Measurements from ENCODE around the gene NUBPL.
"Not testable (repeated sequence)": the region's sequence is repeated elsewhere in the genome, so short reads cannot be mapped to it uniquely, and the experiment has no call there.

Gene NUBPL

DNA sequence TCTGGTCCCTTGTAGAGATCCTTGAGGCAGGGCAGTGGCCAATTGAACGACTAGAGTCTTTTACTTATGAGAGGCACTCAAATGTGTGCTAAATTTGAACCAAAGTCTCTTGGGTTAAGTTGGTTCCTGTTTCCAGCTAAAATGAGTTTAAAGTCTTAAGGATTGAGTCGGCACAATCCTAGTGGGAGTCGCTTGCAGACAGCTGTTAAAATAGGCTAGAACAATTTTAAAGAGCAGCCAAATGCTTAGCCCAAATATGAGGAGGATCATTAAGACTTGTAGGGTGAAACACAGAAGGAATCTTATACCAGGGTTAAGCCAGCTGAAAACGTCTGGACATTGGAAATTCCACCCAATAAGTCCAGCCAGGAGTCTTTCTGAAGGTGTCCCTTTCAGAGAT, 216.1 kb downstream of the NUBPL start:
- no peaks in the 10 kb centered on the region for H3K36me3 ChIP-seq (ENCODE audit: insufficient read depth, low read length)
- no peak overlapping the region for H3K4me2 ChIP-seq (ENCODE audit: low read length)
- H3K27me3 ChIP-seq (ENCODE audit: control insufficient read depth, insufficient read depth, low read length) = no peaks in the 10 kb centered on the region
- no peaks in the 10 kb centered on the region for H3K4me1 ChIP-seq (ENCODE audit: control insufficient read depth, insufficient read depth, low read length)
- H3K9ac ChIP-seq (ENCODE audit: low read depth, low read length) = no peak overlapping the region
- no peak overlapping the region for H3K4me3 ChIP-seq (ENCODE audit: low read length)
- H3K9me3 ChIP-seq (replicated peaks; ENCODE audit: low read length) = peaks cover 5% of the 10 kb centered on the region

GRCh38 chr14:31781578-31781977, 220.4 kb downstream of the NUBPL start:
- Histone ChIP-seq H3K4me1 (ENCODE audit: control insufficient read depth, insufficient read depth, low read length) (no peaks in the 10 kb centered on the region), H3K4me2 (ENCODE audit: low read length) (no peak overlapping the region), H3K4me3 (ENCODE audit: low read length) (no peak overlapping the region), H3K36me3 (ENCODE audit: insufficient read depth, low read length) (no peaks in the 10 kb centered on the region), H3K9me3 (replicated peaks; ENCODE audit: low read length) (peaks cover 5% of the 10 kb centered on the region), H3K9ac (ENCODE audit: low read depth, low read length) (no peak overlapping the region), H3K27me3 (ENCODE audit: control insufficient read depth, insufficient read depth, low read length) (no peaks in the 10 kb centered on the region)

DNA sequence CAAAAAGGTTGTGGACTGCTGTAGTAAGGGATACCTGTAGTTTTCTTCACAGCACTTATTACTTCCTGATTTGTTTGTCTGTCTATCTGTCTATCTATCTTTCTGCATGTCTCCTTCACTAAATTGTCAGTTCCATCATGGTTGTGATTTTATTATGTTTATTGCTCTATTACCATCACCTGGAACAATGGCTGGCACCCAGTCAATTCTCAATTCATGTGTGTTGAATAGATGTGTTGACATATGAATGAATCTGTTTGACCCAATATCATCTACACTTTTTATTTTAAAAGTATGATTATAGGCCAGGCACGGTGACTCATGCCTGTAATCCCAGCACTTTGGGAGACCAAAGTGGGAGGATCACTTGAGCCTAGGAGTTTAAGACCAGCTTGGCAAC, 224.4 kb downstream of the NUBPL start:
- Histone ChIP-seq H3K4me1 (ENCODE audit: control insufficient read depth, insufficient read depth, low read length) (no peaks in the 10 kb centered on the region), H3K9me3 (replicated peaks; ENCODE audit: low read length) (peaks cover 5% of the 10 kb centered on the region), H3K4me2 (ENCODE audit: low read length) (no peak overlapping the region), H3K36me3 (ENCODE audit: insufficient read depth, low read length) (no peaks in the 10 kb centered on the region), H3K9ac (ENCODE audit: low read depth, low read length) (no peak overlapping the region), H3K27me3 (ENCODE audit: control insufficient read depth, insufficient read depth, low read length) (no peaks in the 10 kb centered on the region), H3K4me3 (ENCODE audit: low read length) (no peak overlapping the region)

- no peaks in the 10 kb centered on the region for H3K27me3 ChIP-seq (ENCODE audit: control insufficient read depth, insufficient read depth, low read length)
- no peaks in the 10 kb centered on the region for H3K4me1 ChIP-seq (ENCODE audit: control insufficient read depth, insufficient read depth, low read length)
- no peak overlapping the region for H3K4me3 ChIP-seq (ENCODE audit: low read length)
- no peaks in the 10 kb centered on the region for H3K36me3 ChIP-seq (ENCODE audit: insufficient read depth, low read length)
- no peak overlapping the region for H3K4me2 ChIP-seq (ENCODE audit: low read length)
- H3K9me3 ChIP-seq (replicated peaks; ENCODE audit: low read length) = no peaks in the 10 kb centered on the region
- H3K9ac ChIP-seq (ENCODE audit: low read depth, low read length) = no peak overlapping the region
Observed at GRCh38 chr14:31787377-31787776, 226.2 kb downstream of the NUBPL start.

- Histone ChIP-seq H3K9me3 (replicated peaks; ENCODE audit: low read length) (no peaks in the 10 kb centered on the region), H3K4me1 (ENCODE audit: control insufficient read depth, insufficient read depth, low read length) (no peaks in the 10 kb centered on the region), H3K4me2 (ENCODE audit: low read length) (no peak overlapping the region), H3K9ac (ENCODE audit: low read depth, low read length) (no peak overlapping the region), H3K27me3 (ENCODE audit: control insufficient read depth, insufficient read depth, low read length) (no peaks in the 10 kb centered on the region), H3K36me3 (ENCODE audit: insufficient read depth, low read length) (no peaks in the 10 kb centered on the region), H3K4me3 (ENCODE audit: low read length) (no peak overlapping the region)
Observed at GRCh38 chr14:31788340-31788739, 227.1 kb downstream of the NUBPL start.

DNA sequence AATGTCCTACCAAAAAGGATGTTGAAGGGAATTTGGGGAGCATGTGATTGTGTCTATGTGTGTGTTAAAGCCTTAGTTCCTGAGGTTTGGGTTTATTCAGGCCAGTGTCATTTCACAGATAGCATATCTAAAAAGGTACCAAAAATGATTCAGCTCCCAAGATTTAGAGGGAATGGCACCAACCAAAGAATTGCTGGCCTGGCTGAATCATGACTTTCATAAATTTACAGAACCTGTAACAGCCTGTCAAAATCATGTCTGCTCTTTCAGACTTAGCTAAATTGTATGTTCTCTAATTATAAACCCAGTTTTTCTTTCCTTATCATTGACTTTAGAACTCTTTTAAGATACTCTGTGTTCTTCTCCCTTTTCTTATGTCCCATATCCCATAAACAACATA, 231.5 kb downstream of the NUBPL start:
- Histone ChIP-seq H3K27me3 (ENCODE audit: control insufficient read depth, insufficient read depth, low read length) (no peaks in the 10 kb centered on the region), H3K4me1 (ENCODE audit: control insufficient read depth, insufficient read depth, low read length) (no peaks in the 10 kb centered on the region), H3K36me3 (ENCODE audit: insufficient read depth, low read length) (no peaks in the 10 kb centered on the region), H3K9me3 (replicated peaks; ENCODE audit: low read length) (no peaks in the 10 kb centered on the region), H3K4me2 (ENCODE audit: low read length) (no peak overlapping the region), H3K4me3 (ENCODE audit: low read length) (no peak overlapping the region), H3K9ac (ENCODE audit: low read depth, low read length) (no peak overlapping the region)

GRCh38 chr14:31797946-31798345, 236.7 kb downstream of the NUBPL start:
- H3K36me3 ChIP-seq (ENCODE audit: insufficient read depth, low read length); H3K4me2 ChIP-seq (ENCODE audit: low read length); H3K4me3 ChIP-seq (ENCODE audit: low read length); H3K9me3 ChIP-seq (replicated peaks; ENCODE audit: low read length); H3K4me1 ChIP-seq (ENCODE audit: control insufficient read depth, insufficient read depth, low read length); H3K9ac ChIP-seq (ENCODE audit: low read depth, low read length); H3K27me3 ChIP-seq (ENCODE audit: control insufficient read depth, insufficient read depth, low read length): not testable (repeated sequence)

- H3K4me1 ChIP-seq (ENCODE audit: control insufficient read depth, insufficient read depth, low read length) = no peaks in the 10 kb centered on the region
- no peaks in the 10 kb centered on the region for H3K36me3 ChIP-seq (ENCODE audit: insufficient read depth, low read length)
- H3K4me2 ChIP-seq (ENCODE audit: low read length) = no peak overlapping the region
- H3K27me3 ChIP-seq (ENCODE audit: control insufficient read depth, insufficient read depth, low read length) = no peaks in the 10 kb centered on the region
- H3K9ac ChIP-seq (ENCODE audit: low read depth, low read length) = no peak overlapping the region
- no peaks in the 10 kb centered on the region for H3K9me3 ChIP-seq (replicated peaks; ENCODE audit: low read length)
- no peak overlapping the region for H3K4me3 ChIP-seq (ENCODE audit: low read length)
Observed at GRCh38 chr14:31802838-31803237, 241.6 kb downstream of the NUBPL start.

- no peaks in the 10 kb centered on the region for H3K9me3 ChIP-seq (replicated peaks; ENCODE audit: low read length)
- H3K36me3 ChIP-seq (ENCODE audit: insufficient read depth, low read length) = no peaks in the 10 kb centered on the region
- H3K4me2 ChIP-seq (ENCODE audit: low read length) = no peak overlapping the region
- H3K4me1 ChIP-seq (ENCODE audit: control insufficient read depth, insufficient read depth, low read length) = no peaks in the 10 kb centered on the region
- no peak overlapping the region for H3K4me3 ChIP-seq (ENCODE audit: low read length)
- H3K9ac ChIP-seq (ENCODE audit: low read depth, low read length) = no peak overlapping the region
- no peaks in the 10 kb centered on the region for H3K27me3 ChIP-seq (ENCODE audit: control insufficient read depth, insufficient read depth, low read length)
Observed at GRCh38 chr14:31806249-31806648, 245.0 kb downstream of the NUBPL start.

GRCh38 chr14:31811693-31812628, 250.8 kb downstream of the NUBPL start:
- not testable (repeated sequence) for H3K4me1 ChIP-seq (ENCODE audit: control insufficient read depth, insufficient read depth, low read length); H3K9me3 ChIP-seq (replicated peaks; ENCODE audit: low read length); H3K9ac ChIP-seq (ENCODE audit: low read depth, low read length); H3K27me3 ChIP-seq (ENCODE audit: control insufficient read depth, insufficient read depth, low read length); H3K36me3 ChIP-seq (ENCODE audit: insufficient read depth, low read length); H3K4me3 ChIP-seq (ENCODE audit: low read length); H3K4me2 ChIP-seq (ENCODE audit: low read length)

GRCh38 chr14:31813724-31814490, 252.7 kb downstream of the NUBPL start:
- H3K9me3 ChIP-seq (replicated peaks; ENCODE audit: low read length); H3K4me1 ChIP-seq (ENCODE audit: control insufficient read depth, insufficient read depth, low read length); H3K4me3 ChIP-seq (ENCODE audit: low read length); H3K27me3 ChIP-seq (ENCODE audit: control insufficient read depth, insufficient read depth, low read length); H3K36me3 ChIP-seq (ENCODE audit: insufficient read depth, low read length); H3K4me2 ChIP-seq (ENCODE audit: low read length); H3K9ac ChIP-seq (ENCODE audit: low read depth, low read length): not testable (repeated sequence)

Data from skeletal muscle satellite cell (primary cell).